Panc1 (cell line): Measurements from ENCODE around the gene PKM.

Experiments used
- CTCF ChIP-seq: fragments of 450-650 bp; IDR thresholded peaks from 2 replicates; pipeline ENCODE4 v1.5.1; 2017; ENCODE audit warnings: mild to moderate bottlenecking
- POLR2AphosphoS5 ChIP-seq: IDR thresholded peaks from 2 replicates; pipeline ENCODE4 v1.6.1; 2012; ENCODE audit warnings: mild to moderate bottlenecking, low read depth, low read length, moderate library complexity
- REST ChIP-seq, 2 experiments: IDR thresholded peaks; 2 replicates each; pipeline ENCODE4 v1.6.1; 2011 to 2012; ENCODE audit warnings: low read depth in 2 of 2, control low read depth in 1 of 2, low read length in 1 of 2, mild to moderate bottlenecking in 1 of 2, moderate library complexity in 1 of 2; ENCODE audit not compliant: insufficient read depth in 1 of 2
- SIN3A ChIP-seq: IDR thresholded peaks from 2 replicates; pipeline ENCODE4 v1.6.1; 2012; ENCODE audit warnings: low read depth, mild to moderate bottlenecking, low read length, moderate library complexity, borderline replicate concordance; ENCODE audit not compliant: insufficient read depth
- TCF7L2 ChIP-seq: IDR thresholded peaks from 2 replicates; pipeline ENCODE4 v1.6.1; 2011; ENCODE audit warnings: mild to moderate bottlenecking, low read depth, low read length, inconsistent platforms

GRCh38 chr15:72223278-72223677, 7.7 kb downstream of the PKM start:
- no peak for TF ChIP-seq REST (IDR thresholded peaks at IDR 0.05; ENCODE audit: insufficient read depth in 1 of 2, low read depth in 2 of 2, low read length in 1 of 2)
- no peak for TF ChIP-seq CTCF
- no peak for TF ChIP-seq POLR2AphosphoS5
- no peak for TF ChIP-seq SIN3A
- no peak for TF ChIP-seq TCF7L2
